ENCODE data around the gene FEM1A. TPM values are rescaled to one million over a fixed set of nuclear protein-coding genes. Genes with fewer than 3 reads are reported as not detected.
"Not testable (repeated sequence)": the region's sequence is repeated elsewhere in the genome, so short reads cannot be mapped to it uniquely, and the experiment has no call there.

The FEM1A gene
- total RNA-seq, 1 experiment from 2014 or later = 8.8 TPM

GRCh38 chr19:4792019-4792865 is 708 bp downstream of the FEM1A start:
- H3K27ac Mint-ChIP-seq (ENCODE audit: unreplicated experiment); H3K27me3 Mint-ChIP-seq (ENCODE audit: unreplicated experiment); DNase-seq; BruUV-seq (replicated peaks); H3K9me3 Mint-ChIP-seq (ENCODE audit: low read depth, unreplicated experiment); H3K4me1 Mint-ChIP-seq (ENCODE audit: low read depth, unreplicated experiment); intact Hi-C loops (cut with micrococcal nuclease; ENCODE audit: unreplicated experiment): not testable (repeated sequence)
- H3K4me3 Mint-ChIP-seq (ENCODE audit: low read depth, unreplicated experiment) = peak overlapping the region; percentile 77
- H3K36me3 Mint-ChIP-seq (ENCODE audit: insufficient read depth, unreplicated experiment) = peaks cover 38% of the 10 kb centered on the region
- CTCF ChIA-PET = interaction anchor here (0.6 to 1.7 kb wide), 4 partner anchors 9 to 91 kb away, joined by 4 to 9 read pairs (median 8); no protein-coding TSS in a partner anchor

GRCh38 chr19:4792866-4793195 is 1.3 kb downstream of the FEM1A start:
- H3K9me3 Mint-ChIP-seq (ENCODE audit: low read depth, unreplicated experiment); H3K27ac Mint-ChIP-seq (ENCODE audit: unreplicated experiment); intact Hi-C loops (cut with micrococcal nuclease; ENCODE audit: unreplicated experiment); DNase-seq; CTCF ChIA-PET; BruUV-seq (replicated peaks); H3K27me3 Mint-ChIP-seq (ENCODE audit: unreplicated experiment); H3K4me1 Mint-ChIP-seq (ENCODE audit: low read depth, unreplicated experiment): not testable (repeated sequence)
- peaks cover 38% of the 10 kb centered on the region for H3K36me3 Mint-ChIP-seq (ENCODE audit: insufficient read depth, unreplicated experiment)
- peak overlapping the region; percentile 77 for H3K4me3 Mint-ChIP-seq (ENCODE audit: low read depth, unreplicated experiment)

- H3K27ac Mint-ChIP-seq (ENCODE audit: unreplicated experiment); H3K9me3 Mint-ChIP-seq (ENCODE audit: low read depth, unreplicated experiment); H3K27me3 Mint-ChIP-seq (ENCODE audit: unreplicated experiment); BruUV-seq (replicated peaks); CTCF ChIA-PET; DNase-seq; H3K4me1 Mint-ChIP-seq (ENCODE audit: low read depth, unreplicated experiment); intact Hi-C loops (cut with micrococcal nuclease; ENCODE audit: unreplicated experiment): not testable (repeated sequence)
- H3K36me3 Mint-ChIP-seq (ENCODE audit: insufficient read depth, unreplicated experiment) = peaks cover 38% of the 10 kb centered on the region
- peak overlapping the region; percentile 77 for H3K4me3 Mint-ChIP-seq (ENCODE audit: low read depth, unreplicated experiment)
Measured at GRCh38 chr19:4793278-4793677, 1.7 kb downstream of the FEM1A start.

GRCh38 chr19:4794971-4795370 is 3.4 kb downstream of the FEM1A start:
- H3K27ac Mint-ChIP-seq (ENCODE audit: unreplicated experiment) = no peak overlapping the region
- no TSS peak for BruUV-seq (replicated peaks)
- H3K4me1 Mint-ChIP-seq (ENCODE audit: low read depth, unreplicated experiment) = no peaks in the 10 kb centered on the region
- CTCF ChIA-PET = no interaction called here
- peaks cover 38% of the 10 kb centered on the region for H3K36me3 Mint-ChIP-seq (ENCODE audit: insufficient read depth, unreplicated experiment)
- intact Hi-C loops (cut with micrococcal nuclease; ENCODE audit: unreplicated experiment) = no loop called here
- no peaks in the 10 kb centered on the region for H3K27me3 Mint-ChIP-seq (ENCODE audit: unreplicated experiment)
- H3K9me3 Mint-ChIP-seq (ENCODE audit: low read depth, unreplicated experiment) = no peaks in the 10 kb centered on the region
- DNase-seq = no peak
- no peak overlapping the region for H3K4me3 Mint-ChIP-seq (ENCODE audit: low read depth, unreplicated experiment)
- TF ChIP-seq, protein P1, sequence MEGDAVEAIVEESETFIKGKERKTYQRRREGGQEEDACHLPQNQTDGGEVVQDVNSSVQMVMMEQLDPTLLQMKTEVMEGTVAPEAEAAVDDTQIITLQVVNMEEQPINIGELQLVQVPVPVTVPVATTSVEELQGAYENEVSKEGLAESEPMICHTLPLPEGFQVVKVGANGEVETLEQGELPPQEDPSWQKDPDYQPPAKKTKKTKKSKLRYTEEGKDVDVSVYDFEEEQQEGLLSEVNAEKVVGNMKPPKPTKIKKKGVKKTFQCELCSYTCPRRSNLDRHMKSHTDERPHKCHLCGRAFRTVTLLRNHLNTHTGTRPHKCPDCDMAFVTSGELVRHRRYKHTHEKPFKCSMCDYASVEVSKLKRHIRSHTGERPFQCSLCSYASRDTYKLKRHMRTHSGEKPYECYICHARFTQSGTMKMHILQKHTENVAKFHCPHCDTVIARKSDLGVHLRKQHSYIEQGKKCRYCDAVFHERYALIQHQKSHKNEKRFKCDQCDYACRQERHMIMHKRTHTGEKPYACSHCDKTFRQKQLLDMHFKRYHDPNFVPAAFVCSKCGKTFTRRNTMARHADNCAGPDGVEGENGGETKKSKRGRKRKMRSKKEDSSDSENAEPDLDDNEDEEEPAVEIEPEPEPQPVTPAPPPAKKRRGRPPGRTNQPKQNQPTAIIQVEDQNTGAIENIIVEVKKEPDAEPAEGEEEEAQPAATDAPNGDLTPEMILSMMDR (IDR thresholded peaks at IDR 0.05; ENCODE audit: unreplicated experiment) = no peak

GRCh38 chr19:4795400-4795799 is 3.9 kb downstream of the FEM1A start:
- DNase-seq = no peak
- no peaks in the 10 kb centered on the region for H3K4me1 Mint-ChIP-seq (ENCODE audit: low read depth, unreplicated experiment)
- CTCF ChIA-PET = no interaction called here
- no TSS peak for BruUV-seq (replicated peaks)
- TF ChIP-seq, protein P1 (IDR thresholded peaks at IDR 0.05; ENCODE audit: unreplicated experiment) = no peak
- no peaks in the 10 kb centered on the region for H3K9me3 Mint-ChIP-seq (ENCODE audit: low read depth, unreplicated experiment)
- H3K27ac Mint-ChIP-seq (ENCODE audit: unreplicated experiment) = no peak overlapping the region
- H3K4me3 Mint-ChIP-seq (ENCODE audit: low read depth, unreplicated experiment) = no peak overlapping the region
- intact Hi-C loops (cut with micrococcal nuclease; ENCODE audit: unreplicated experiment) = no loop called here
- no peaks in the 10 kb centered on the region for H3K27me3 Mint-ChIP-seq (ENCODE audit: unreplicated experiment)
- peaks cover 38% of the 10 kb centered on the region for H3K36me3 Mint-ChIP-seq (ENCODE audit: insufficient read depth, unreplicated experiment)
